Trophoblast cell (in vitro differentiated cells and primary cell): ENCODE data around the gene PECR.

ENCODE experiments used
- DNase-seq, 2 donors: peaks; one replicate each; pipeline ENCODE4 v3.0.0-alpha.2; 2016
- H2AFZ ChIP-seq: 2 replicates; pipeline ENCODE4 v1.6.1; 2013; ENCODE audit warnings: low read length, moderate library complexity, mild to moderate bottlenecking; ENCODE audit not compliant: insufficient read depth, poor library complexity
- H2AK5ac ChIP-seq: 2 replicates; pipeline ENCODE4 v1.6.1; 2013; ENCODE audit warnings: mild to moderate bottlenecking, low read length
- H2BK120ac ChIP-seq: 2 replicates; pipeline ENCODE4 v1.6.1; 2013; ENCODE audit warnings: low read length, mild to moderate bottlenecking, moderate library complexity; ENCODE audit not compliant: insufficient read depth, poor library complexity
- H2BK12ac ChIP-seq: 2 replicates; pipeline ENCODE4 v1.6.1; 2013; ENCODE audit warnings: mild to moderate bottlenecking, low read length, moderate library complexity
- H2BK5ac ChIP-seq: 2 replicates; pipeline ENCODE4 v1.6.1; 2013; ENCODE audit warnings: low read length, low read depth, moderate library complexity, mild to moderate bottlenecking; ENCODE audit not compliant: poor library complexity
- H3K14ac ChIP-seq: 2 replicates; pipeline ENCODE4 v1.6.1; 2013; ENCODE audit warnings: mild to moderate bottlenecking, low read length
- H3K18ac ChIP-seq: 2 replicates; pipeline ENCODE4 v1.6.1; 2013; ENCODE audit warnings: mild to moderate bottlenecking, low read length
- H3K23ac ChIP-seq: 2 replicates; pipeline ENCODE4 v1.6.1; 2013; ENCODE audit warnings: low read length
- H3K27ac ChIP-seq: 2 replicates; pipeline ENCODE4 v1.5.1; 2013; ENCODE audit warnings: low read depth, mild to moderate bottlenecking, inconsistent platforms, low read length, moderate library complexity
- H3K27me3 ChIP-seq: 2 replicates; pipeline ENCODE4 v1.6.1; 2013; ENCODE audit warnings: inconsistent platforms, mild to moderate bottlenecking, low read length, moderate library complexity; ENCODE audit not compliant: insufficient read depth
- H3K36me3 ChIP-seq, 2 experiments: 1 replicate in 1 of 2; 2 replicates in 1 of 2; pipeline ENCODE4 v1.6.1; 2013; ENCODE audit warnings: low read length in 2 of 2, mild to moderate bottlenecking in 2 of 2, moderate library complexity in 1 of 2; ENCODE audit not compliant: insufficient read depth in 2 of 2, control insufficient read depth in 1 of 2
- H3K4ac ChIP-seq: 2 replicates; pipeline ENCODE4 v1.6.1; 2013; ENCODE audit warnings: low read depth, mild to moderate bottlenecking, low read length, moderate library complexity
- H3K4me1 ChIP-seq, 2 experiments: 1 replicate in 1 of 2; 2 replicates in 1 of 2; pipeline ENCODE4 v1.6.1; 2013; ENCODE audit warnings: low read length in 2 of 2, mild to moderate bottlenecking in 2 of 2, moderate library complexity in 1 of 2; ENCODE audit not compliant: insufficient read depth in 2 of 2, control insufficient read depth in 1 of 2
- H3K4me2 ChIP-seq: 2 replicates; pipeline ENCODE4 v1.6.1; 2013; ENCODE audit warnings: inconsistent platforms, mild to moderate bottlenecking, low read length, moderate library complexity
- H3K4me3 ChIP-seq: 2 replicates; pipeline ENCODE4 v1.5.1; 2013; ENCODE audit warnings: mild to moderate bottlenecking, low read depth, low read length, inconsistent platforms
- H3K79me1 ChIP-seq: one replicate; pipeline ENCODE4 v1.6.1; 2013; ENCODE audit warnings: low read length
- H3K79me2 ChIP-seq: 2 replicates; pipeline ENCODE4 v1.6.1; 2013; ENCODE audit warnings: low read length, mild to moderate bottlenecking; ENCODE audit not compliant: control insufficient read depth, insufficient read depth, poor library complexity
- H3K9ac ChIP-seq: 2 replicates; pipeline ENCODE4 v1.6.1; 2013; ENCODE audit warnings: mild to moderate bottlenecking, low read length
- H3K9me3 ChIP-seq: 2 replicates; pipeline ENCODE4 v1.6.1; 2013; ENCODE audit warnings: low read depth, mild to moderate bottlenecking, control low read depth, inconsistent platforms, low read length; ENCODE audit not compliant: insufficient read depth
- H4K12ac ChIP-seq: 2 replicates; pipeline ENCODE4 v1.6.1; 2013; ENCODE audit warnings: low read depth, mild to moderate bottlenecking, low read length, moderate library complexity
- H4K8ac ChIP-seq: 2 replicates; pipeline ENCODE4 v1.6.1; 2013; ENCODE audit warnings: low read depth, mild to moderate bottlenecking, low read length, moderate library complexity
- H4K91ac ChIP-seq: one replicate; pipeline ENCODE4 v1.6.1; 2013; ENCODE audit warnings: low read depth, mild to moderate bottlenecking, low read length, moderate library complexity
- WGBS: extraction: QIAGEN DNeasy Blood & Tissue Kit; methylation state at CpG from one replicate; pipeline ENCODE4 v1.1.7; 2013; ENCODE audit warnings: missing lambda C conversion rate; ENCODE audit not compliant: insufficient read length, insufficient coverage; ENCODE audit errors: extremely low coverage; 5-methylcytosine and 5-hydroxymethylcytosine counted together

The PECR gene

GRCh38 chr2:216041438-216041837 lies 40.2 kb downstream of the PECR start:
- Histone ChIP-seq H3K9ac (no peak overlapping the region), H3K36me3 (no peaks in the 10 kb centered on the region), H3K9me3 (no peaks in the 10 kb centered on the region), H3K79me2 (no peaks in the 10 kb centered on the region), H2AFZ (no peak overlapping the region), H2BK5ac (no peak overlapping the region), H4K91ac (no peak overlapping the region), H3K14ac (no peak overlapping the region), H3K23ac (no peak overlapping the region), H4K8ac (no peak overlapping the region), H3K4me1 (no peaks in the 10 kb centered on the region), H4K12ac (no peak overlapping the region), H2BK120ac (no peak overlapping the region), H3K4me2 (no peak overlapping the region), H3K27ac (no peak overlapping the region), H3K79me1 (no peaks in the 10 kb centered on the region), H3K4ac (no peak overlapping the region), H3K18ac (no peak overlapping the region), H3K4me3 (no peak overlapping the region), H2AK5ac (no peak overlapping the region), H3K27me3 (no peaks in the 10 kb centered on the region), H2BK12ac (no peak overlapping the region)
- no CpG with 5 or more reads among the region's 2 CpGs for WGBS
- no peak for DNase-seq

DNA sequence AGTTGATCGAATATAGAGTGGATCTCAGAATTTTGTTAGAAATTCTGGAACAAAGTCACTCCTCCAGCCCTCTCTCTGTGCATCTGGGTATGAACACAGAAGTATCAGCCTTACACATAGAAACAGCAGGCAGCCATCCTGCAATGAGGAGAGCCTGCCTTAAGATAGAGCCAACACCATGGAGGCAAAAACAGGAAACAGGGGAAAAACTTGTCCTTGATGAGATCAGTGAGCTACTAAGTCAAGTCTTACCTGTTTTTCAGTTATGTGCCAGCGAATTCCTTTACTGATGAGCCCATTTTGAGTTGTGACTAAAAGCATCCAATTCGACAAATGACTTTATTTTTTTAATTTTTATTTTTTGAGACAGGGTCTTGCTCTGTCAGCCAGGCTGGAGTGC lies 41.7 kb downstream of the PECR start:
- DNase-seq, result peak; percentile 21 to 91
- H2AK5ac ChIP-seq, result no peak overlapping the region
- H3K14ac ChIP-seq, result no peak overlapping the region
- H3K79me2 ChIP-seq, result no peaks in the 10 kb centered on the region
- H3K27me3 ChIP-seq, result no peaks in the 10 kb centered on the region
- no peak overlapping the region for H3K4me3 ChIP-seq
- H3K23ac ChIP-seq, result no peak overlapping the region
- H4K12ac ChIP-seq, result no peak overlapping the region
- H2BK12ac ChIP-seq, result no peak overlapping the region
- H2BK5ac ChIP-seq, result no peak overlapping the region
- H3K4ac ChIP-seq, result no peak overlapping the region
- H3K9me3 ChIP-seq, result no peaks in the 10 kb centered on the region
- H4K8ac ChIP-seq, result no peak overlapping the region
- H3K27ac ChIP-seq, result no peak overlapping the region
- no peak overlapping the region for H3K9ac ChIP-seq
- no peak overlapping the region for H3K4me2 ChIP-seq
- H2BK120ac ChIP-seq, result no peak overlapping the region
- no peaks in the 10 kb centered on the region for H3K79me1 ChIP-seq
- no peak overlapping the region for H4K91ac ChIP-seq
- no peak overlapping the region for H2AFZ ChIP-seq
- WGBS, result no CpG with 5 or more reads among the region's 3 CpGs
- H3K36me3 ChIP-seq, result no peaks in the 10 kb centered on the region
- no peak overlapping the region for H3K18ac ChIP-seq
- H3K4me1 ChIP-seq, result no peaks in the 10 kb centered on the region

- Histone ChIP-seq H3K4me2 (no peak overlapping the region), H3K18ac (no peak overlapping the region), H4K12ac (no peak overlapping the region), H2AK5ac (no peak overlapping the region), H3K79me1 (no peaks in the 10 kb centered on the region), H3K4me3 (no peak overlapping the region), H3K79me2 (no peaks in the 10 kb centered on the region), H4K8ac (no peak overlapping the region), H2BK120ac (no peak overlapping the region), H3K4me1 (peaks cover 0 to 4% of the 10 kb centered on the region in 2 experiments), H2BK12ac (no peak overlapping the region), H3K14ac (no peak overlapping the region), H3K4ac (no peak overlapping the region), H3K9ac (no peak overlapping the region), H3K36me3 (no peaks in the 10 kb centered on the region), H2AFZ (no peak overlapping the region), H3K27ac (no peak overlapping the region), H3K23ac (no peak overlapping the region), H4K91ac (no peak overlapping the region), H3K27me3 (no peaks in the 10 kb centered on the region), H3K9me3 (no peaks in the 10 kb centered on the region), H2BK5ac (no peak overlapping the region)
- WGBS, result no CpG with 5 or more reads among the region's 1 CpG
- DNase-seq, result peak; percentile 64 to 92
These were observed 47.5 kb downstream of the PECR start for GRCh38 chr2:216034065-216034464.

DNA sequence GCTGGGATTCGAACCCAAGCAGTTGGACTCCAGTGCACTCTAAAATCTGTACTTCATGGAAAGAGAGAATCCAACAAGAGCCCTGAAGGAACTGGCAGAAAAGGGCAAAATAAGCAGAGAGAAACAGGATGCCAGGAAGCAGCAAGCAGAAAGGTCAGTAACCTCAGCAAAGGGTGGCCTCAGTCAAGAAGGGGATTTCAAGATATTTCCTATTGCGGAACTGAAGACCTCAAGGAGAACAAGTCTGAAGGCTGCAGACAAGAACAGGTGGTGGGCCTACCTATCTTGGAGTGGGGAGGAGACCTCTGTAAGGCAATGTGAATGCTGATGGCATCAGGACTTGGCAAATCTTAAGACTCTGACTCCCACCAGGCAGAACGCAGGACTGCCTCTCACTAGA lies 48.2 kb downstream of the PECR start:
- DNase-seq, result no peak
- Histone ChIP-seq H4K12ac (no peak overlapping the region), H3K36me3 (no peaks in the 10 kb centered on the region), H3K14ac (no peak overlapping the region), H3K4me2 (no peak overlapping the region), H3K27ac (no peak overlapping the region), H3K4me1 (peaks cover 0 to 4% of the 10 kb centered on the region in 2 experiments), H2BK12ac (peak overlapping the region; percentile 20), H3K23ac (no peak overlapping the region), H3K18ac (no peak overlapping the region), H3K79me1 (no peaks in the 10 kb centered on the region), H2AFZ (no peak overlapping the region), H3K4ac (no peak overlapping the region), H4K91ac (no peak overlapping the region), H3K4me3 (no peak overlapping the region), H3K79me2 (no peaks in the 10 kb centered on the region), H3K9me3 (no peaks in the 10 kb centered on the region), H3K27me3 (no peaks in the 10 kb centered on the region), H2BK120ac (no peak overlapping the region), H4K8ac (no peak overlapping the region), H2BK5ac (no peak overlapping the region), H3K9ac (no peak overlapping the region), H2AK5ac (no peak overlapping the region)
- no CpG with 5 or more reads among the region's 3 CpGs for WGBS
